GM12874 (cell line): ENCODE measurements around the gene GFAP.

Source experiments
- TF ChIP-seq, protein P1 (sequence below): IDR thresholded peaks from 2 replicates; pipeline ENCODE4 v1.5.1; 2011; ENCODE audit warnings: low read depth, mild to moderate bottlenecking, control low read depth, low read length, moderate library complexity; ENCODE audit not compliant: insufficient read depth

Gene GFAP

DNA sequence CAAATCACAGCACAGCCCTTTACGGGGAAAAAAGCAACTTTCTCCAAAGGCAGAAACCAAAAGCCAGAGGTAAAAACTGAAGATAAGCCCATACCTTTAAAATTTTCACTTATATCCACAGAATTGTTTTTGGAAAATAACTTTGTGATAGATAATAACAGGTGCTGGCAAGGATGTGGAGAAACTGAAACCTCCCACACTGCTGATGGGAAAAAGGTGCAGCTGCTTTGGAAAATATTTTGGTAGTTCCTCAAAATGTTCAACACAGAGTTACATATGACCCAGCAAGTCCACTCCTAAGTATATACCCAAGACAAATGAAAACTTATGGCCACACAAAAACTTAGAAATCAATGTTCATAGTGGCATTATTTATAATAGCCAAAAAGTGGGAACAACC is 28.3 kb downstream of the GFAP start:
- TF ChIP-seq, protein P1, sequence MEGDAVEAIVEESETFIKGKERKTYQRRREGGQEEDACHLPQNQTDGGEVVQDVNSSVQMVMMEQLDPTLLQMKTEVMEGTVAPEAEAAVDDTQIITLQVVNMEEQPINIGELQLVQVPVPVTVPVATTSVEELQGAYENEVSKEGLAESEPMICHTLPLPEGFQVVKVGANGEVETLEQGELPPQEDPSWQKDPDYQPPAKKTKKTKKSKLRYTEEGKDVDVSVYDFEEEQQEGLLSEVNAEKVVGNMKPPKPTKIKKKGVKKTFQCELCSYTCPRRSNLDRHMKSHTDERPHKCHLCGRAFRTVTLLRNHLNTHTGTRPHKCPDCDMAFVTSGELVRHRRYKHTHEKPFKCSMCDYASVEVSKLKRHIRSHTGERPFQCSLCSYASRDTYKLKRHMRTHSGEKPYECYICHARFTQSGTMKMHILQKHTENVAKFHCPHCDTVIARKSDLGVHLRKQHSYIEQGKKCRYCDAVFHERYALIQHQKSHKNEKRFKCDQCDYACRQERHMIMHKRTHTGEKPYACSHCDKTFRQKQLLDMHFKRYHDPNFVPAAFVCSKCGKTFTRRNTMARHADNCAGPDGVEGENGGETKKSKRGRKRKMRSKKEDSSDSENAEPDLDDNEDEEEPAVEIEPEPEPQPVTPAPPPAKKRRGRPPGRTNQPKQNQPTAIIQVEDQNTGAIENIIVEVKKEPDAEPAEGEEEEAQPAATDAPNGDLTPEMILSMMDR: no peak

DNA sequence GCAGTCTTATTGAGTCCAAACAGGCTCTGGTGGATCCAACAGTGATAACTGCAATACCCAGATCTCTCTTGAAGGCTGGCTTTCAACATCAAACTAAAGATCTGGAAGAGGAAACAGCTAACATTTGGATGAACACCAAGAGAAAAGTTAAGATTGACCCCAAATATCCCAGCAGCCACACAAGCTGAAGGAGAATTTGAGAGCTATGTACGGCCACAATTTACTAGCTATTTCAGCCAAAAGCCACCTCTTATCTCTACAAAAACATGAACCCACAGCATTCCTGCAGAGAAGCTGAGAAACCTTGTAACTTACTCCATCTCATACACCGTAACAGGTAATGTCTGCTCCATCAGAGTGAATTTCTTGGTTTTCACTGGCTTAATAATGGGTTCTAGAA is 30.4 kb downstream of the GFAP start:
- TF ChIP-seq, protein P1: no peak

DNA sequence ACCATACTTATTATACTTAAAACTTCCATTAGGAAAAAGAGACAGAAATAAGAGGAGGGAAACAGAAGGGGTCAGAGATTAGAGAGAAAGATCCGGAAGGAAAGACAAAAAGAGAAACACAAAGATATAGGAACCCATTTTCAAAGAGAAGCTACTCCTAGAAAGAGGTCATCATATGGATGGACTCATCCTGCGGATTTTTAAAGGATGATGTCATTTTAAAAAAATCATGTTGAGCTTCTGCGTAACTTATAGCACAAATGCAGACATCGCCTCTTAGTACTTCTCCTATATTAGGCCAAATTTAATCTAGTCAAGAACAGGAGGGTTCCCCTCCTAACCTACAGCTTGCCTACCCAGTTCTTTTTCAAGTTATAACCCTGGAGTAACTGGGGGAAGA is 34.2 kb downstream of the GFAP start:
- TF ChIP-seq, protein P1: no peak

DNA sequence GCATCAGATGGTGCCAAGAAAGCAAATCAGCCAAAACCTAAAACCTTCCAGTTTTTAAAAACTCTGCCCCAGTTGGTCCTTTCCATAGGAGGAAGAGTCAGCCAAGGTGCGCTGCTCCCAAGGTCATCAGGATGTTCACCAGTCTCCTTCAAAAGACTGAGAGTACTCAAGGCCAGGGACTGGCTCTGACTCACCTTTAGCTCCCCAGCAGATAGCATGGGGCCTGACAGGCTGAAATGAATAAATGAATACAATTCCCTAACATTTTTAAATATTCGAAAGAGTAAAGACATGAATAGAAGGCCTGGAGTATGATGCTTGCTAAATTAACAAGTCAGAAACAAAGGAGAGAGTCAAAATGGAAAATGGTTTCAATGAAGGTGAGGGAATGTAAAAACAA is 35.2 kb downstream of the GFAP start:
- TF ChIP-seq, protein P1: no peak

DNA sequence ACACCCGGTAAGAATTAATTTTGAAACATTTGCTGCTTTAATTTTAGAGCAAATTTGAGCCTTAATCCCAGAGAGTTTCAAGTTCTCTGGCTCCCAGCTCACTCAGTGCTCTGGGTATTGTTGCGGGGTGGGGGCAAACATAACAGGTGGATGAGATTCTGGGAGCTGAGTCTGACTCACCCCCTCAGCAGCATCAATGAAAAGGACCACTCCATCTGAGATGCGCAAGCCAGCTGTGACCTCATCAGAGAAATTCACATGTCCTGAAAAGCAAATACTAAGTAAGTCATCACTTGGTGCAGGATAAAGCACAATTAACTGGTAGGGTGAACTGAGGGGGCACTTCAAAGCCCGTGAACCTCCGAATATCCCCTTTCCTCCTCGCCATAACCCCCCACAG is 35.9 kb downstream of the GFAP start:
- TF ChIP-seq, protein P1: no peak

DNA sequence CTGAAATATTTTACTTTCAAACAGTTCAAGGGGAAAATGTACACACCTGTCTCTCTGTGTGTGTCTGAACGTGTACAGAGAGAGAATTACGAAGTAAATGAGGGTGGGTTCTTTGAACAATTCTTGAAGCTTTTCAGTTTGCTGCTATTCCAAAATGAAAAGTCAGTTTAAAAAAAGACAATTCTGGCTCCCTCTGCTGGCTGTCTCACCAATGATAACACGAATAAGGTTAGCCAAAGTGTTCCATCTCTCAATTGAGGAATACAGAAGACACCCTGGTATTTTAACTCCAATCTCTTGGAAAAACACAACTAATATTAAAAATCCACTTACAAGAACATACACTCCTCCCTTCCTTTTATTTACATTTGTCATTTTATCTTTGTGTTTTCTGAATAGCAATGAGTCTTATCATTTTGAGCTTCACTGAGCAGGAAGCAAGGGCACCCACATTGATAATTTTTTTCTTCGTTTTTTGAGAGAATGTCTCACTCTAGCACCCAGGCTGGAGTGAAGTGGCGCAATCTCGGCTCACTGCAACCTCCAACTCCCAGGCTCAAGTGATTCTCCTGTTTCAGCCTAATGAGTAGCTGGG is 36.6 kb downstream of the GFAP start:
- TF ChIP-seq, protein P1: peak; percentile 53; the same call in 1 of the 2 replicates

DNA sequence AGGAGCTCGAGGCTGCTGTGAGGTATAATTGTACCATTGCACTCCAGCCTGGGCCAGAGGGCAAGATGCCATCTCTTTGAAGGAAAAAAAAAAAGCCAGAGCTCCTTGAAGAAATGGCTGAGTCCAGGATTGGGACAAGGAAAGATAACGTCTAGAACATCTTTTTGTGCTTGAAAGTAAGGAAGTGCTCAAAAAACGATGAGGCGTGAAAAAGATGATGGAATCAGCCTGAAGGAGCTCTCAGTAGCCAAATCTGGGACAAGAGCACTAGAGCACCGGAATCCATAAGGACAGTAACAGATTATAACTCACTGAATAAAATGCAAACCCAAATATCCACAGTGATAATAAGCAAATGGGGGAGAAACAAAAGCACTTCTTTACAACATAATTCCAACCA is 38.2 kb downstream of the GFAP start:
- TF ChIP-seq, protein P1: no peak
